Neural cell (in vitro differentiated cells): ENCODE measurements around the gene BARHL2.

Experiments used
- EP300 ChIP-seq: fragments of 450-650 bp; conservative IDR thresholded peaks from 2 replicates; pipeline ENCODE4 v1.6.1; 2014; ENCODE audit warnings: antibody characterized with exemption, mild to moderate bottlenecking, moderate library complexity; ENCODE audit not compliant: poor library complexity, severe bottlenecking
- EZH2 ChIP-seq: fragments of 200-600, 300-800 bp; shearing (Covaris generic), sonication (generic); IDR thresholded peaks from 2 replicates; pipeline ENCODE4 v1.6.1; 2014; ENCODE audit warnings: antibody characterized with exemption, low read length, borderline replicate concordance, mild to moderate bottlenecking; ENCODE audit not compliant: insufficient read depth, poor library complexity, severe bottlenecking
- MXI1 ChIP-seq: fragments of 450-650 bp; conservative IDR thresholded peaks from 2 replicates; pipeline ENCODE4 v1.6.1; 2014; ENCODE audit warnings: antibody characterized with exemption, mild to moderate bottlenecking; ENCODE audit not compliant: poor library complexity, severe bottlenecking
- POLR2AphosphoS5 ChIP-seq: IDR thresholded peaks from 2 replicates; pipeline ENCODE4 v1.6.1; 2012
- RAD21 ChIP-seq: fragments of 450-650 bp; conservative IDR thresholded peaks from 2 replicates; pipeline ENCODE4 v1.6.1; 2014; ENCODE audit warnings: antibody characterized with exemption, mild to moderate bottlenecking, moderate library complexity
- SMC3 ChIP-seq: fragments of 450-650 bp; conservative IDR thresholded peaks from 2 replicates; pipeline ENCODE4 v1.6.1; 2014; ENCODE audit warnings: antibody characterized with exemption, mild to moderate bottlenecking, moderate library complexity; ENCODE audit not compliant: poor library complexity
- TAF1 ChIP-seq: IDR thresholded peaks from 2 replicates; pipeline ENCODE4 v1.6.1; 2012; ENCODE audit warnings: low read depth
- TF ChIP-seq, protein P1 (sequence below): fragments of 450-650 bp; IDR thresholded peaks from 2 replicates; pipeline ENCODE4 v1.5.1; 2014; ENCODE audit warnings: antibody characterized with exemption, mild to moderate bottlenecking, moderate library complexity; ENCODE audit not compliant: poor library complexity, severe bottlenecking
- TF ChIP-seq, protein P2 (sequence below): IDR thresholded peaks from 2 replicates; pipeline ENCODE4 v1.6.1; 2012; ENCODE audit warnings: borderline replicate concordance

DNA sequence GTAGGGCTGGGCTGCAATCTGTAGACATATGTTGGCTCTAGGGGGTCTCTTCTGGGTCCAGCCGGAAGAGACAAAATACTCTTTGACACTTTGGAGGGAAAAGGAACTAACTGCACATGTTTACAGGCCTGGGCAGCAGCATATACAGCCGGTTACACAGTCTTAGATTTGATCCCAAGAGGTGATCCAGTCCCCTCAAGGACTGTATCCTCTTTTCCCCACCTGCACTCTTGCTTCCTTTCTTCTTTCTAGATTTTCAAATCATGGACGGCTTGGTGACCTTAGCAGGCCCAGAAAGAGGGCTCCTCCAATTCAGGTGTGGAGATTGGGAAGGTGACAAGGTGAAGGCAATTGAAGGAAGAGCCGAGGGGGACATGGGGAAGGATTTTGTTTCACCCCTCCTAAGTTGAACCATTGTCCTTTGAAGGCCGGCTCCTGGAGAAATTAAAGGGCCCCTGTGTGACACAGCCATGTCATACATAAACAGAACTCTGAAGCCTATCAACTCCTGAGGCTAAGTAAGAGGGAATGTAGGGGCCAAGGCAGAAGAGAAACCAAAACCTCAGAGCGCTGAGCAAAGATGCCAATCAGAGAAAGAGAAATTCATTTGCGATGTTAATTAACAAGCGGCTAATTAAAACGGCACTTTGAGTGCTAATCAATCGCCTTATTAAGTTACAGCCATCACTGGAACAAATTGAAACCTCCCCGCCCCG is 5.9 kb upstream of the BARHL2 start:
- TF ChIP-seq, protein P1, sequence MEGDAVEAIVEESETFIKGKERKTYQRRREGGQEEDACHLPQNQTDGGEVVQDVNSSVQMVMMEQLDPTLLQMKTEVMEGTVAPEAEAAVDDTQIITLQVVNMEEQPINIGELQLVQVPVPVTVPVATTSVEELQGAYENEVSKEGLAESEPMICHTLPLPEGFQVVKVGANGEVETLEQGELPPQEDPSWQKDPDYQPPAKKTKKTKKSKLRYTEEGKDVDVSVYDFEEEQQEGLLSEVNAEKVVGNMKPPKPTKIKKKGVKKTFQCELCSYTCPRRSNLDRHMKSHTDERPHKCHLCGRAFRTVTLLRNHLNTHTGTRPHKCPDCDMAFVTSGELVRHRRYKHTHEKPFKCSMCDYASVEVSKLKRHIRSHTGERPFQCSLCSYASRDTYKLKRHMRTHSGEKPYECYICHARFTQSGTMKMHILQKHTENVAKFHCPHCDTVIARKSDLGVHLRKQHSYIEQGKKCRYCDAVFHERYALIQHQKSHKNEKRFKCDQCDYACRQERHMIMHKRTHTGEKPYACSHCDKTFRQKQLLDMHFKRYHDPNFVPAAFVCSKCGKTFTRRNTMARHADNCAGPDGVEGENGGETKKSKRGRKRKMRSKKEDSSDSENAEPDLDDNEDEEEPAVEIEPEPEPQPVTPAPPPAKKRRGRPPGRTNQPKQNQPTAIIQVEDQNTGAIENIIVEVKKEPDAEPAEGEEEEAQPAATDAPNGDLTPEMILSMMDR: no peak
- TF ChIP-seq POLR2AphosphoS5: no peak
- no peak for TF ChIP-seq RAD21
- no peak for TF ChIP-seq EP300
- TF ChIP-seq, protein P2, sequence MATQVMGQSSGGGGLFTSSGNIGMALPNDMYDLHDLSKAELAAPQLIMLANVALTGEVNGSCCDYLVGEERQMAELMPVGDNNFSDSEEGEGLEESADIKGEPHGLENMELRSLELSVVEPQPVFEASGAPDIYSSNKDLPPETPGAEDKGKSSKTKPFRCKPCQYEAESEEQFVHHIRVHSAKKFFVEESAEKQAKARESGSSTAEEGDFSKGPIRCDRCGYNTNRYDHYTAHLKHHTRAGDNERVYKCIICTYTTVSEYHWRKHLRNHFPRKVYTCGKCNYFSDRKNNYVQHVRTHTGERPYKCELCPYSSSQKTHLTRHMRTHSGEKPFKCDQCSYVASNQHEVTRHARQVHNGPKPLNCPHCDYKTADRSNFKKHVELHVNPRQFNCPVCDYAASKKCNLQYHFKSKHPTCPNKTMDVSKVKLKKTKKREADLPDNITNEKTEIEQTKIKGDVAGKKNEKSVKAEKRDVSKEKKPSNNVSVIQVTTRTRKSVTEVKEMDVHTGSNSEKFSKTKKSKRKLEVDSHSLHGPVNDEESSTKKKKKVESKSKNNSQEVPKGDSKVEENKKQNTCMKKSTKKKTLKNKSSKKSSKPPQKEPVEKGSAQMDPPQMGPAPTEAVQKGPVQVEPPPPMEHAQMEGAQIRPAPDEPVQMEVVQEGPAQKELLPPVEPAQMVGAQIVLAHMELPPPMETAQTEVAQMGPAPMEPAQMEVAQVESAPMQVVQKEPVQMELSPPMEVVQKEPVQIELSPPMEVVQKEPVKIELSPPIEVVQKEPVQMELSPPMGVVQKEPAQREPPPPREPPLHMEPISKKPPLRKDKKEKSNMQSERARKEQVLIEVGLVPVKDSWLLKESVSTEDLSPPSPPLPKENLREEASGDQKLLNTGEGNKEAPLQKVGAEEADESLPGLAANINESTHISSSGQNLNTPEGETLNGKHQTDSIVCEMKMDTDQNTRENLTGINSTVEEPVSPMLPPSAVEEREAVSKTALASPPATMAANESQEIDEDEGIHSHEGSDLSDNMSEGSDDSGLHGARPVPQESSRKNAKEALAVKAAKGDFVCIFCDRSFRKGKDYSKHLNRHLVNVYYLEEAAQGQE: no peak
- no peak for TF ChIP-seq TAF1
- no peak for TF ChIP-seq SMC3
- no peak for TF ChIP-seq EZH2
- no peak for TF ChIP-seq MXI1
